ENCODE measurements around the gene DHX36. TPM values are rescaled to one million over a fixed set of nuclear protein-coding genes. Genes with fewer than 3 reads are reported as not detected.
A peak's percentile ranks its signal among the peaks of the same experiment; 100 is the strongest.

DHX36 gene
- 53.8 TPM for total RNA-seq (ENCODE audit: unreplicated experiment)
- long read RNA-seq, partial matches to known transcripts, result 6 of 8 reads
- long read RNA-seq, other reads (novel, unspliced or antisense), result 0 of 8 reads

GRCh38 chr3:154323891-154324738, at the start of gene DHX36:
DHX36 (minus strand) TSS chr3:154324487; CDS start chr3:154324416, 71 bp downstream.
- peak within 1 kb of the TSS; percentile 93 for H3K27ac Mint-ChIP-seq (ENCODE audit: unreplicated experiment)
- peak within 1 kb of the TSS; percentile 93 for H3K4me3 Mint-ChIP-seq (ENCODE audit: unreplicated experiment)
- DNase-seq (ENCODE audit: low spot score), result peak; percentile 88
- H3K36me3 Mint-ChIP-seq (ENCODE audit: low read depth, unreplicated experiment), result no peaks in the 10 kb centered on the region
- peaks cover 5% of the 10 kb centered on the region for H3K27me3 Mint-ChIP-seq (ENCODE audit: unreplicated experiment)
- TF ChIP-seq CTCF (IDR thresholded peaks at IDR 0.05; ENCODE audit: unreplicated experiment), result no peak
- peaks cover 17% of the 10 kb centered on the region for H3K4me1 Mint-ChIP-seq (ENCODE audit: unreplicated experiment)
- no peaks in the 10 kb centered on the region for H3K9me3 Mint-ChIP-seq (ENCODE audit: unreplicated experiment)

- no peaks in the 10 kb centered on the region for H3K27me3 Mint-ChIP-seq (ENCODE audit: unreplicated experiment)
- no peaks in the 10 kb centered on the region for H3K36me3 Mint-ChIP-seq (ENCODE audit: low read depth, unreplicated experiment)
- peaks cover 4% of the 10 kb centered on the region for H3K4me1 Mint-ChIP-seq (ENCODE audit: unreplicated experiment)
- H3K4me3 Mint-ChIP-seq (ENCODE audit: unreplicated experiment), result no peak overlapping the region
- TF ChIP-seq CTCF (IDR thresholded peaks at IDR 0.05; ENCODE audit: unreplicated experiment), result no peak
- H3K27ac Mint-ChIP-seq (ENCODE audit: unreplicated experiment), result no peak overlapping the region
- H3K9me3 Mint-ChIP-seq (ENCODE audit: unreplicated experiment), result no peaks in the 10 kb centered on the region
- no peak for DNase-seq (ENCODE audit: low spot score)
These were observed 42.9 kb upstream of the DHX36 start for GRCh38 chr3:154367221-154367620.

GRCh38 chr3:154364849-154365248, 40.6 kb upstream of the DHX36 start:
- Mint-ChIP-seq H3K36me3 (ENCODE audit: low read depth, unreplicated experiment) (no peaks in the 10 kb centered on the region), H3K9me3 (ENCODE audit: unreplicated experiment) (no peaks in the 10 kb centered on the region), H3K27ac (ENCODE audit: unreplicated experiment) (no peak overlapping the region), H3K27me3 (ENCODE audit: unreplicated experiment) (no peaks in the 10 kb centered on the region), H3K4me3 (ENCODE audit: unreplicated experiment) (no peak overlapping the region), H3K4me1 (ENCODE audit: unreplicated experiment) (peaks cover 4% of the 10 kb centered on the region)
- DNase-seq (ENCODE audit: low spot score), result no peak
- no peak for TF ChIP-seq CTCF (IDR thresholded peaks at IDR 0.05; ENCODE audit: unreplicated experiment)

- no peak for DNase-seq (ENCODE audit: low spot score)
- Mint-ChIP-seq H3K36me3 (ENCODE audit: low read depth, unreplicated experiment) (no peaks in the 10 kb centered on the region), H3K27ac (ENCODE audit: unreplicated experiment) (no peak overlapping the region), H3K27me3 (ENCODE audit: unreplicated experiment) (no peaks in the 10 kb centered on the region), H3K4me1 (ENCODE audit: unreplicated experiment) (peaks cover 4% of the 10 kb centered on the region), H3K4me3 (ENCODE audit: unreplicated experiment) (no peak overlapping the region), H3K9me3 (ENCODE audit: unreplicated experiment) (no peaks in the 10 kb centered on the region)
- TF ChIP-seq CTCF (IDR thresholded peaks at IDR 0.05; ENCODE audit: unreplicated experiment), result no peak
These were observed 36.8 kb upstream of the DHX36 start for GRCh38 chr3:154361099-154361498.

- no peak for TF ChIP-seq CTCF (IDR thresholded peaks at IDR 0.05; ENCODE audit: unreplicated experiment)
- no peak for DNase-seq (ENCODE audit: low spot score)
- Mint-ChIP-seq H3K27ac (ENCODE audit: unreplicated experiment) (no peak overlapping the region), H3K4me1 (ENCODE audit: unreplicated experiment) (peaks cover 2% of the 10 kb centered on the region), H3K36me3 (ENCODE audit: low read depth, unreplicated experiment) (no peaks in the 10 kb centered on the region), H3K9me3 (ENCODE audit: unreplicated experiment) (no peaks in the 10 kb centered on the region), H3K4me3 (ENCODE audit: unreplicated experiment) (no peak overlapping the region), H3K27me3 (ENCODE audit: unreplicated experiment) (no peaks in the 10 kb centered on the region)
These were observed 31.7 kb upstream of the DHX36 start for GRCh38 chr3:154356009-154356408.
